Measurements from ENCODE around the gene RPL7L1. TPM values are rescaled to one million over a fixed set of nuclear protein-coding genes. Genes with fewer than 3 reads are reported as not detected.
A peak's percentile ranks its signal among the peaks of the same experiment; 100 is the strongest.

The RPL7L1 gene
- total and polyA plus RNA-seq, 8 donors, result 64.6 to 122 (median 111) TPM

GRCh38 chr6:42907336-42907735, 27.9 kb downstream of the RPL7L1 start:
- ATAC-seq, result peak; percentile 16
- Histone ChIP-seq H3K4me3 (no peak overlapping the region), H3K27me3 (peaks cover 0 to 15% of the 10 kb centered on the region in 2 donors), H3K27ac (no peak overlapping the region), H3K9me3 (no peaks in the 10 kb centered on the region), H3K4me1 (peaks cover 0 to 8% of the 10 kb centered on the region in 2 donors), H3K36me3 (no peaks in the 10 kb centered on the region)
- intact Hi-C loops (cut with DNase I), result loop anchor here in 1 of 2 donors (10.0 kb wide), 1 partner anchor 237 kb away; no protein-coding TSS in a partner anchor
- TF ChIP-seq CTCF (IDR thresholded peaks at IDR 0.05), result no peak
- no peak for DNase-seq

- Histone ChIP-seq H3K36me3 (no peaks in the 10 kb centered on the region), H3K27ac (no peak overlapping the region), H3K27me3 (peaks cover 0 to 22% of the 10 kb centered on the region in 2 donors), H3K4me1 (peaks cover 0 to 8% of the 10 kb centered on the region in 2 donors), H3K9me3 (no peaks in the 10 kb centered on the region), H3K4me3 (no peak overlapping the region)
- ATAC-seq, result no peak
- DNase-seq, result no peak
- no peak for TF ChIP-seq CTCF (IDR thresholded peaks at IDR 0.05)
- intact Hi-C loops (cut with DNase I), result loop anchor here in 1 of 2 donors (10.0 kb wide), 1 partner anchor 235 kb away; no protein-coding TSS in a partner anchor
These were observed 30.4 kb downstream of the RPL7L1 start for GRCh38 chr6:42909835-42910234.

GRCh38 chr6:42911171-42912021, 32.0 kb downstream of the RPL7L1 start:
- no peak for TF ChIP-seq CTCF (IDR thresholded peaks at IDR 0.05)
- intact Hi-C loops (cut with DNase I), result no loop called here
- Histone ChIP-seq H3K36me3 (no peaks in the 10 kb centered on the region), H3K27me3 (peaks cover 0 to 22% of the 10 kb centered on the region in 2 donors), H3K9me3 (no peaks in the 10 kb centered on the region), H3K4me3 (peak overlapping the region in 1 of 2 donors; percentile 11), H3K4me1 (peaks cover 0 to 8% of the 10 kb centered on the region in 2 donors), H3K27ac (no peak overlapping the region)
- ATAC-seq (peak; percentile 50), DNase-seq (no peak)

GRCh38 chr6:42914546-42914945, 35.1 kb downstream of the RPL7L1 start:
- intact Hi-C loops (cut with DNase I), result no loop called here
- no peak for TF ChIP-seq CTCF (IDR thresholded peaks at IDR 0.05)
- peaks cover 0 to 22% of the 10 kb centered on the region in 2 donors for H3K27me3 ChIP-seq
- no peak overlapping the region for H3K4me3 ChIP-seq
- no peak overlapping the region for H3K27ac ChIP-seq
- H3K4me1 ChIP-seq, result peaks cover 0 to 8% of the 10 kb centered on the region in 2 donors
- DNase-seq (no peak), ATAC-seq (no peak)
- no peaks in the 10 kb centered on the region for H3K9me3 ChIP-seq
- no peaks in the 10 kb centered on the region for H3K36me3 ChIP-seq

GRCh38 chr6:42915732-42916131, 36.3 kb downstream of the RPL7L1 start, which contains the start of gene PTCRA:
PTCRA (plus strand) TSS chr6:42916053; CDS start chr6:42916070, 17 bp downstream.
- DNase-seq, result no peak
- no peaks in the 10 kb centered on the region for H3K9me3 ChIP-seq
- H3K4me3 ChIP-seq, result no peak within 1 kb of the TSS
- peaks cover 0 to 8% of the 10 kb centered on the region in 2 donors for H3K4me1 ChIP-seq
- no peak for TF ChIP-seq CTCF (IDR thresholded peaks at IDR 0.05)
- no peak within 1 kb of the TSS for H3K27ac ChIP-seq
- no peaks in the 10 kb centered on the region for H3K36me3 ChIP-seq
- intact Hi-C loops (cut with DNase I), result no loop called here
- peaks cover 0 to 22% of the 10 kb centered on the region in 2 donors for H3K27me3 ChIP-seq
- no peak for ATAC-seq

Measured in left lung (tissue), 10 donors.